Stimulated activated CD4-positive, alpha-beta T cell treated with anti-CD3 and anti-CD28 coated beads, TNF-alpha, amount 100 ng/mL, for 4 hours (primary cell): ENCODE measurements around the gene MASP1.
"Not testable (repeated sequence)": the region's sequence is repeated elsewhere in the genome, so short reads cannot be mapped to it uniquely, and the experiment has no call there.

Source experiments
- DNase-seq, 3 experiments: peaks; one replicate each; pipeline ENCODE4 v3.0.0-alpha.2; 2020; ENCODE audit warnings: low read depth in 3 of 3

The MASP1 gene

DNA sequence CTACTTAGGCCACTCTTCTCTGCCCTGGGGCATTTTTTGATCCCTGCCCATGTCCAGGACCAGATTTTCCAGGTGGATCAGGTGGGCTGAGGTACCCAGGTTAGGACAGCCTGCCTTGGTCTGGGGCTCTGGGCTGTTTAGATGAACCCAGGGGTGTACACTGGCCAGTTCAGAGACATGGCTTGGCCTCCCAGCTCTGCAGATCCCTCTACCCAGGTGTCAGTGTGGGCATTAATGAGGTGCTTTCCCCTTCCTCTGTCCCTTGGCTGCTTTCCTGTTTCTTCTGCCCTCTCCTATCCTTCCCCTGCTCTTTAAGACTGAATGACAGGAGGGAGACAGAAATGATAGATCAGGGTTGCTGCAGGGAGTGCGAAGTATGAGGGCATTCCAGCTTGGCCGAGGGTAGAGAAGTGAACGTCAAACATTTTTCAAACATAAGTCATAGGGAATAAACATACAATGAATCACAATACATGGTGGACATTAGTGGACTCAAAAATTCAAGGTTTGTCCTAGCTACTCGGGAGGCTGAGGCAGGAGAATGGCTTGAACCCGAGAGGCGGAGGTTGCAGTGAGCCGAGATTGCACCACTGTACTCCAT lies 63.8 kb downstream of the MASP1 start:
- DNase-seq, result no peak

DNA sequence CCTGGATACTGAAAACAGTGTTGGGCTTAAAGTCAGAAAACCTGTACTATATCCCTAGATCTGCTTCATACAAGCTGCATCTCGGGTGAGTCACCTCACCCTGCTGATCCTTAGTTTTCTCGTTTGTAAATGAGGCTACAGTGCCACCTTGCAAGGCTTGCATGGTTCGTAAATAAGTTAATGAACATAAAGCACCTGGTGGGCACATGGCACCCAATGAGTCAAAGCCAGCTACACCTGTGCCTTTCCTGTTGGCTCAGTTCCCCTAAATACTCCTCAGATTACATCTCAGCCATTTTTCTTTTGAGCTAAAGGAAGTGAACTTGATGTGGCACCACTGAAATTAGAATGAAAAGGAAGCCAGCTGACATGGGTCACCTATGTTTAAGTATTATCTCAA lies 67.7 kb downstream of the MASP1 start:
- DNase-seq, result no peak

DNA sequence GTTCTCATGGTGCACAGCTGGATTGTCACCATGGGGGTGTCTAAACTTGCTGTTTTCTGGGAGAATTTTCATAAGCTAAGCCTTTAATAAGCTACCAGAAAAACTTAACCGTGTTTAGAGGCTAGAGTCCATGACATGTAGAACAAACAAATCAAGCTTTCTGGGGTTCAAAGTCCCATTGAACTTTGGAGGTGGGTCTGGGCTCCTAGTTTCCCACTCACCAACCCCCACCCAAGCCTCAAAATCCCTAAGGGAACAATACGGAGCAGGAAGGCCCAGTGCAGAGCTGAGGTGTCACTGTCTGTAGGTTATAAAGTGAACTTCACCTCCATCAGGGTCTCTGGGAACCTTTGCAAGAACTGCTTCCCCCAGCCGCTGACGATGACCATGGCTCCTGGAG lies 68.7 kb downstream of the MASP1 start:
- DNase-seq, result no peak

DNA sequence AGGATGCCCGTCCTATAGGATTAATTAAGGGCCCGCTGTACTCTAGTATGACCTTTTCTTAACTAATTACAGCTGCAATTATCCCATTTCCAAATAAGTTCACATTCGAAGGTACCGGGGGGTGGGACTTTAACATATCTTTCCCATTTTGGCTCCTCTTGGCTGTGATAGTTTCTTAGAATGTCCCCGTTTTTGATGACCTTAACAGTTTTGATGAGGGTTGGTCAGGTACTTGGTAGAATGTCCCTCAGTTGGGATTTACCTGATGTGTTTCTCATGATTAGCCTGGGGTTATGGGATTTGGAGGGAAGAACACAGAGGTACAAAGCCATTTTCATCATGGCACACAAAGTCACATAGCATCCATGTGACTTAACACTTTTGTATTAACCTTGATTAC lies 76.1 kb downstream of the MASP1 start:
- no peak for DNase-seq

DNA sequence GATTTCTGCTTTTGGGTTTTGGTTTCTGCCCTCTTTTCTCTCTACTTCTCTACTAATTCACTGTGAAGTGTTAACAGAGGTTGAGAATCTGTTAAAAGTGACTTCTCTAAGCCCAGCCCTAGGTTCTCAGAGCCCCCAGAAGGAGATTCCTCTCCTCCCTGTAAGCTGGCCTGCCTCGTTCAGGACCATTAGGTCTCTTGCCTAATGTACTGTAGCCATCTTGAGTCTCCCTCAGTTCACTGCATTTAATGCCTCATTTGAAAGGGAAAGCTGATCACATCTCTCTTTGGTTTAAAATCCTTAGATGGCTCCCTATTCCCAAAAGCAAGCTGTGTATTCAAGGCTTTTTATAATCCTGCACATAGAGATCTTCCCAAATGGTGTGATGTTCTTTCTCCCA lies 77.9 kb downstream of the MASP1 start:
- no peak for DNase-seq

DNA sequence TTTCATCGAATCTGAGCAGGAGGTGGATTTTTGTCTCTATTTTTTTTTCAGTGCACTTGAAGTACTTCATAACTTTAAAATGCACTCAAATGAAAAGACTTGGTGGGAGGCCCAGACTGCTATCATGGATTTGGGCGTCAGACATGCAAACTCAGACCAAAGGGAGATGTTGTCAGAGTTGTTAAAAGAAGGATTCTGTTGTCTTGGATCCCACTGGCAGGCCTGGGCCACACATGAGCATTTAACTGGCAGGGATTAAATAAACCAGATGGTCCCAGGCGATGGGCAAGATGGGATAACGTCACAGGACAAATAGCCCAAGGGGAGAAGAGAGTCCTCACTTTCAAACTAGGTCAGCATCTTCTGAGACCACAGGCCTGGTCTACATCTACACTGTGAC lies 78.8 kb downstream of the MASP1 start:
- DNase-seq, result no peak

DNA sequence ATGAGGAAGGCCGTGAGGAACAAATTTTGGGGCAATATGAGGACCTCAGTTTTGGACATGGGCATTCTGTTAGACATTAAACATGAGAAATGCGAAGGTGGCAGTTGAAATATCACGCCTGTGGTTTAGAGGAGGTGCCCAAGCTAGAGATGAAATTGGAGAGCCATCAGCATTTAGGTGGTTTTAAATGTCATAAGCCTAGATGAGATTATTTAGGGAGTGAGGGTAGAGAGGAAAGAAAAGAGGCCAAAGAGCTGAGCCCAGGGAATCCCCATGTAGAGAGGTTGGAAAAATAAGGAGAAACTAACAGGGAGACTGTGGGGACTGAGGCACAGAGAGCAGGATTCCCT lies 79.4 kb downstream of the MASP1 start:
- DNase-seq, result no peak

DNA sequence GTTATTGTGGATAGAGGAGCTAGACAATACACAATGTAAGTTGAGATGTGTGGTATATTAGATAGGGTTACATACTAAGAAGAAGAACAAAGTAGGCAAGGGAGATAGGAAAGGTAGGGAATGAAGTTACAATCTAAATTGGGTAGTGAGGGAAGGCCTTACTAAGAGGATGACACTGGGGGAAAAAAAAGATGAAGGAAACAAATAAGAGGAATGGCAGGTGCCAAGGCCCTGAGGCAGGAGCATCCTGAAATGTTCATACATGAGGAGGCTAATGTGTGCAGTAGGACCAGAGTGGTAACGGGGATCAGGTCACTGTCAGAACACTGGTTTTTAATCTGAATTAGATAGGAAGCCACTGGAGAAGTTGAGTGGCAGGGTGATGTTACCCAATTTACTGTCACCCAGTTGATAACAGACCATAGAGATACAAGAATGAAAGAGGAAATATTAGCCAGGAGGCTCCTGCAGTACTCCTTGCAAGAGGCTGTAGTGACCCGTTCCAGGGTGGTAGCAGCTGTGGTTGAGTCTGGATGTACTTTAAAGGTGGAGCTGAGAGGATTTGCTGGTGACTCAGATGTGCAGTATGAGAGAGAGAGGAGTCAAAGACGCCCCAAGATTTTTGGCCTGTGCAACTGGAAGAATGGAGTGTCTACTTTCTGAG lies 79.9 kb downstream of the MASP1 start:
- no peak for DNase-seq

DNA sequence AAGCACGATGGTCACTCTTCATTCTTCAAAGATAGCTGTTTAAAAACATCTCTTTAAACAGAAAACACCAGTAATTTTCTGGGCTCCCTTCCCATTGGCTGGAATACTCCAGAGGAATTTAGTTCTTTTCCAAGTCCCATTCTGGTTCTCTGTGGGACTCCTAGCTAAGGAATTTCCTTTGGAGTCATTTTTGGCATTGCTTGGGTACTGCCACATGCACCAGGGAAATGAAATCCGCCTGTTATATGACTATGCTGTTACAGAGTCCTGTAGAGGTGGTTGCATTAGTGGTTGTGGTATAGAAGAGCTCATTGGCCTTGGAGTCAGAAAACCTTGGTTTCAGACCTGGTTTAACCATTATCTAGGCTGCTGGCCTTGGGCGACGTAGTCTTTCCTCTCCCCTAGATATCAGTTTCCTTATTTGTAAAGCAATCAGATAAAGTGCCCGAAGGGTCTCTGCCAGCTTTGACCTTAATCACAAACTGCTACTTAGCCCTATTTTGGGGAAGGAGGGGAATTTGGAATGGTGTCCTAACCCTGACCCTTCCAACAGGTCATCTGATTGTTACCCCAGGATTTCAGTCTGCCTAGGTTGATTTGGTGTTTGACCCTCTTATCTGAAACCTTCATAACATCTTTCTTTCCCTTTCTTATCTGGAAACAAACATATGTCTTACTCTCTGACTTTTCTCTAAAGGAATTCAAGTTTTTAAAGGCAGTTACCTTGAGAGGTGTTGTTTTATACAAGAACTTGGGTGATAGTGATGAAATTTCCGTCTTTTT lies 80.8 kb downstream of the MASP1 start:
- no peak for DNase-seq

DNA sequence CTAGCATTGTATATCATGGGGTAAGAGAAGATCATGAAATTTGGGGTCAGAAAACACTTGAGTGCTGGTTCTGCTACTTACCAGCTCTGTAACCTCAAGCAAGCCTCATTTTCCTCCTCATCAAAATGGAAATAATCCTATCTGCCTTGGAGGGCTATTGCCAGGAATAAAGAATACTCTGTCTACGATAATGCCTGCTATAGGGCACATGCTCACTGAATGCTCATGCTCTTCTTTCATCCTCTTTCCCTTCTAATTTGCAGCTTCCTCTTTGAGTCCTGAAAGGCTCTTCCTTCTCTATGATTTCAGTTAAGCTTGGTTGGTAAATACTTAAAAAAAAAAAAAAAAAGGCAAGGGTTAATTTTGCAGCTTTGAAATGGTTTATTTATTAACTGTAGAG lies 81.4 kb downstream of the MASP1 start:
- DNase-seq, result no peak

DNA sequence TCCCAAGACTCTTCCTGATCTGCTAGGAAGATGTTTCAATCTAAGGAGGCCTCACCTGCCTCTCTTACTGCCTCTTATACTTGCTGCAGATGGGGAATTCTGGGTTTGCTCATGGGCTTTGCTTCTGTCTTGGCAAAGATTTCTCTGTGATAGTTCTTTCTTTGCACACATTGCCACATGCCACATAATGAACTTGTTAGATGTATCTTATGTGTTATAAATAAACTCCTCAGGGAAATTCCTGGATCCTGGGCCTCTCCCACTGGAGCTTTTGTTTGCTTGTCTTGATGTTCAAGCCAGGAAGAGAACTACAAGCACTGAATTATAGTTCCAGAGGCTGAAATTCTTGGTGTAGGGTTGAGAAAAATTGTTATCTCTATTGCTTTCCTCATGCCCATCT lies 82.0 kb downstream of the MASP1 start:
- DNase-seq, result no peak

DNA sequence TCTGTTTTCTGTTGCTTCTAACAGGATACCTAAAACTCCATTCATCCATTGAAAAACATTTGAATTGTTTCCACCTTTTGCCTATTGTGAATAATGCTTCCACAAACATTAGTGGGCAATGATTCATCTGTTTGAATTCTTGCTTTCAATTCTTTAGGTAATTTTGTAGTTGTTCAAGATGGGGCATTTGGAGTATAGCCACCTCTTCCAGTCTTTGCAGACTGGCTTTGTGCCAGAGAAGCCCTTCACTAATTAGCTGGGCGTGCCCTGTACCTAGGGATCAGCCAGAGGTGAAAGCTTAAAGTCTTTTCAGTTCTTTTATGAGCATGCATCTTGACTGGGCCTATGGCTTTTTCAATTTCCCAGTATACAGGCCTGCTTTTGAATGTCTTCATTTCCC lies 83.4 kb downstream of the MASP1 start:
- no peak for DNase-seq

DNA sequence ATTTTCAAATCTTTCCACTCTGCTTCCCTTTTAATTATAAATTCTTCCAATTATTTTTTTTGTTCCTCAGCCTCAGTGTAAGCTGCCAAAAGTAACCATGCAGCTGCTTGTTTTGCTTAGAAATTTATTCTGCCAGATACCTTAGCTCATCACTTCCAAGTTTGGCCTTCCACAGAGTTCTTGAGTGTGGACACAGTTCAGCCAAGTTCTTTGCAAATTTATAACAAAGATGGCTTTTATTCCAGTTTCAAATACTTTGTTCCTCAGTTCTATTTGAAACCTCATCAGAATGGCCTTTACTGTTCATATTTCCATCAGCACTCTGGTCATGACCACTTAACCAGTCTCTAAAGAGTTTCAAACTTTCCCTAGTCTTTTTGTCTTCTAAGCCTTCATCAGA lies 83.9 kb downstream of the MASP1 start:
- no peak for DNase-seq

DNA sequence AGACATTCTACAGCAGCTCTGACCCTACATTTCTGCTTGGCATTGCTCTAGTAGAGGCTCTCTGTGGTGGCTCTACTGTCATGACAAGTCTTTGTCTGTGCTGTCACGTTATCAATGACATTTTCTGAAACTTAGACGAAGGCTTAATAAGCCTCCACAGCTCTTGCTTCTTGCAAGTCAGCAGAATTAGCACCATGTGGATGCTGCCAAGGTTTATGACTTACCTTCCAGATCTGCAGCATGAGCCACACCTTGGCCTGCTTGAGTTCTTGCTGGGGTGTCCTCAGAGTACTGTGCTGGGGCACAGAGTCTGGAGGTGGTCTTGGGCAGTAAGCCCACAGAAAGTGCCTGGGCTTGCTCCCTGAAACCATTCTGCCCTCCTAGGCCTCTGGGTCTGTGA lies 84.5 kb downstream of the MASP1 start:
- DNase-seq, result no peak

DNA sequence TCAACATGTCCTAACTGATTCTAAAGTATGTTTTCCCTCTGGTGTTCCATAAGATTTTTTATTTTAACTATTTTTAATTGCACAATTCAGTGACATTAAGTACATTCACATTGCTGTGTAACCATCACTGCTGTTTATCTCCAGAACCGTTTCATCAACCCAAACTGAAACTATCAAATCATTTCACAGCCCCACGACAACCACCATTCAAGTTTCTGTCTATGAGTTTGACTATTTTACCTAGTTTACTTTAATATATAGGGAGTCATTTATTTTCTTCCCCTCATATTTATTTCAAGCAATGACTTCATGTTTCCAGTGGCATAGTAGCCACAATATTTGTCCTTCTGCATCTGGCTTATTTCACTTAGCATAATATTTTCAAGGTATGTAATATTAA lies 85.9 kb downstream of the MASP1 start:
- no peak for DNase-seq

DNA sequence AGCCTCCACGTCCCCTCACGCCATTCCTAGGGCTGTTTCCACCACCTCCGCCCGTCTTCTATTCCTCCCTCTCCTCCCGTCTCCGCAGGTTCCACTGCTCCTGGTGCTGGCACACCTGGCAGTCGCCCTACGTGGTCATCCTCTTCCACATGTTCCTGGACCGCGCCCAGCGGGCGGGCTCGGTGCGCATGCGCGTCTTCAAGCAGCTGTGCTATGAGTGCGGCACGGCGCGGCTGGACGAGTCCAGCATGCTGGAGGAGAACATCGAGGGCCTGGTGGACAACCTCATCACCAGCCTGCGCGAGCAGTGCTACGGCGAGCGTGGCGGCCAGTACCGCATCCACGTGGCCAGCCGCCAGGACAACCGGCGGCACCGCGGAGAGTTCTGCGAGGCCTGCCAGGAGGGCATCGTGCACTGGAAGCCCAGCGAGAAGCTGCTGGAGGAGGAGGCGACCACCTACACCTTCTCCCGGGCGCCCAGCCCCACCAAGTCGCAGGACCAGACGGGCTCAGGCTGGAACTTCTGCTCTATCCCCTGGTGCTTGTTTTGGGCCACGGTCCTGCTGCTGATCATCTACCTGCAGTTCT lies 92.0 kb downstream of the MASP1 start:
- not testable (repeated sequence) for DNase-seq

DNA sequence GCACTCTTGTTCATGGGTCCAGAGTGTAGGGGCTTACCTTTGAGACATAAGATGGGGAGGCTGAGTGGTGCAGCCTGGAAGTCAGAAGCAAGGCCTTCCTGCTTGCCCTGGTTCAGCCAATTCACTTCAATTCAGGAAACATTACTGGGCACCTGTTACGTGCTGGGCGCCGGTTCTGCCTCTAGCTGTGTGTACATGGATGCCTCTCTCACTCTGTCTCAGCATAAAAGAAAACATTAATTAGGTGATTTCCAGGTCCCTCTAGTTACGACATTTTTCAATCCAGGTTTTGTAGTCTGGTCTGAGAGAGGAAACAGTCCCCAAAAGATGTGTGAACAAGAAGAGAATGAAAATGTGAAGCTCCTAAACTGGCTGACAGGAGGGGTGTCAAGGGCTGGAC lies 93.0 kb downstream of the MASP1 start:
- DNase-seq, result no peak

DNA sequence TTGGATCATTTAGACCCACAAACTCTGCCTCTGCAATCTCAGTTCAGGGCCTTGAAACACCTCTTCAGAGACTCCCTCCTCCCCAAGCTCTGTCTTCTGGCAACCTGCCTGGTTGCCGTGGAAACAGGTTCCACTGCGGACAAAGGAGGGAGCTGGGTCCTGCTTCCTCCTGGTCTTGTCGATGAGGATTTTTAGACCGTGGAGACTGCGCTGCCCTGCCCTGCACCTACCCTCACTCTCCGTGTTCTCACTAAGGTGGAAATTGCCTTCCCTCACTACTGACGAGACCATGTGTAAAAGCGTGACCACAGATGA lies 94.2 kb downstream of the MASP1 start, which contains the start of gene RTP1:
RTP1 (plus strand) TSS at position 152 of the 315 bp plus-strand sequence; CDS start at position 182, 30 bp downstream.
- no peak for DNase-seq

DNA sequence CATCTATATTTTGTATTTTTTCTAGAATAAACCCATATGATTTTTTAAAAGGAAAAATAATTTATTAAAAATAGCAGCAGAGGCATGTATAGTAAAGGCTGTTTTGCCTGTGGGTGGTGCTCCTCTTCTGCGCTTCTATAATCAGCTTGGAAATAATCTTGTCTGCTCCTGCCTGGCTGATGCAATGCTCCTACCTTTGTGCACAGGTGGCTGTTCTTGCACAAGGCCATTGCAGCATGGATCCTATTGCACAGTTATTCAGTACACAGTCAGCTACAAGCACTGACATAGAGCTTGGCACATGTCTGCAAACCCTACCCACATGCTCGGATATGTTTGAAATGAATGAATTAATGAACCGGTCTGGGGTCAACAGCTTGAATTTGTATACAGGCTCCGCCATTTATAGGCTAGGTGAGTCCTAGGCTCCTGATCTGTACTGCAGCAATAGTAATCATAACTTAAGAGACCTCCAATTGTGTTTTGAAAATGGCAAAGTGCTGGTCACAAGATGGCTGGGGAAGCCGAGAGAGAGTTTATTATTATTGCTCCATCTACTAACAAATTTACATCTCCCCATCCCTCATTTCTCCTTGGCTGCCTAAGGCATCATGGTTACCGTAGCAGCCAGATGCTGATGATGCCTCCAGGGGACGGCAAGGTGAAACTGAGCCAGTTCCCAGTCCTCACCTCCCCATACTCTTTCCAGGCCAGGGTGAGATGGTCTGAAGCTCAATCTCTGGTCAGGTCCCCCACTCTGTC lies 94.8 kb downstream of the MASP1 start:
- DNase-seq, result no peak

DNA sequence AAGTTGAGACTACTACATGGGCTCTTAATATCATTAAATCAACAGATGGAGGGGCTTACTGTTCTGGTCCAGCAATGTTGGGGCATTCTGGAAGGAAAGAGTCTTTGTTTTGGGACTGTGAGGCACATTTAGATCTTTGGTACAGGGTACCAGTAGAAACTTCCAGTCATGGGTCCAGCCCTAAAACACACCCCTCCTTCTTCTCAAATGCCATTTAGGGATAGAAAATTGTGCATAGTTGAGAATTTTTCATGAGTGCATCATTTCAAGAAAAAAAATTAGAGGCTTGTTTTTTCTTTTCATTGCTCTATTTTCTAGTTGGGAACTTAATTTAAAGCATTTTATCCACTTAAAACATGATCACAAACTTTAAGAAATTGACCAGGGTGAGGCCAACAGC lies 98.4 kb downstream of the MASP1 start:
- no peak for DNase-seq

DNA sequence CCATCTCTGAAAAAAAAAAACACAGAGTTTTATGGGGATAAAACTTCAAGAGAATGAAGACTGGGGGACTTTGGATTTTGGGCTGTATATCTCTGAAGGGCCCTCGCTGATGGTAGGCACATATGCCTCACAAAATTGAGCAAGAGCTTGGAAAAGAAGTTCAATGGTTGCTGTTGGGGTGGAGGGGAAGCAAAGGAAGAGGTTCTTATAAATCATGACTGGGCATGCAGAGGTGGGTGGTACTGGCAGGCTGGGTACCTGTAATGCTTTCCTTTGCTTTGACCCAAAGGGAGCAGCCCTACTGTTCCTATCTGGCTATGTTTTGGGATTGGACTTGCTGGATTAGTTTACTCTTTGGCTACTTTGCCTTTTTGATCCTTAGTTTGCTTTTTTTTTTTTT lies 100.3 kb downstream of the MASP1 start:
- DNase-seq, result no peak

DNA sequence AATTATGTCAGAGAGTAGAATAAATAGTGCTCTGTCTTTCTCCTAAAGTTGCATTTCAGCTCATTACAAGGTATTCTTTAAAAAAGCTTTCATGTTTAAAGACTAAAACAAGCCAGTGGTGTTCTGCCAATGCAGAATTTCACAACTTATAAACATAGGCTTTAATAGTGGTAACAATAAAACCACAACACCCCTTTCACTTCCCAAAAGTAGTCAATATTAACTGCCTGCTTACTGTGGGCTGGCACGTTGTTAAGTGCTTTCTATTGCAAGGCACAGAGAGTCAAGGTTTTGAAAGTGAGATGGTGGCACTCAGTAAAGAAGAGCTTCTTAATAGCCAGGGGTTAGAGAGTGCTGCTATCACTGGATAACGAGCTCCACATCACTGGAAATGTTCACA lies 102.6 kb downstream of the MASP1 start:
- no peak for DNase-seq
